GM12892 (cell line): ENCODE measurements around the gene FSTL3.
"Not testable (repeated sequence)": the region's sequence is repeated elsewhere in the genome, so short reads cannot be mapped to it uniquely, and the experiment has no call there.

ENCODE experiments used
- DNase-seq: peaks from one replicate; pipeline ENCODE4 v3.0.0; 2011; ENCODE audit not compliant: insufficient read length
- FAIRE-seq: peaks from 2 replicates; lab custom pipeline; 2011; peaks lifted over from hg19 to GRCh38; lab: Jason Lieb, UNC
- POLR2A ChIP-seq: IDR thresholded peaks from 2 replicates; pipeline ENCODE4 v1.6.1; 2011; ENCODE audit warnings: low read depth, low read length, control low read depth
- POLR2AphosphoS5 ChIP-seq: IDR thresholded peaks from 2 replicates; pipeline ENCODE4 v1.6.1; 2011; ENCODE audit warnings: low read depth, low read length, control low read depth
- TAF1 ChIP-seq: IDR thresholded peaks from 2 replicates; pipeline ENCODE4 v1.6.1; 2011; ENCODE audit warnings: low read depth, mild to moderate bottlenecking, control low read depth, low read length, borderline replicate concordance

The FSTL3 gene

GRCh38 chr19:664913-665443 is 11.2 kb upstream of the FSTL3 start:
- DNase-seq (peak; percentile 86), FAIRE-seq (peak; percentile 73)
- TF ChIP-seq POLR2AphosphoS5 (no peak), POLR2A (no peak), TAF1 (no peak)

DNA sequence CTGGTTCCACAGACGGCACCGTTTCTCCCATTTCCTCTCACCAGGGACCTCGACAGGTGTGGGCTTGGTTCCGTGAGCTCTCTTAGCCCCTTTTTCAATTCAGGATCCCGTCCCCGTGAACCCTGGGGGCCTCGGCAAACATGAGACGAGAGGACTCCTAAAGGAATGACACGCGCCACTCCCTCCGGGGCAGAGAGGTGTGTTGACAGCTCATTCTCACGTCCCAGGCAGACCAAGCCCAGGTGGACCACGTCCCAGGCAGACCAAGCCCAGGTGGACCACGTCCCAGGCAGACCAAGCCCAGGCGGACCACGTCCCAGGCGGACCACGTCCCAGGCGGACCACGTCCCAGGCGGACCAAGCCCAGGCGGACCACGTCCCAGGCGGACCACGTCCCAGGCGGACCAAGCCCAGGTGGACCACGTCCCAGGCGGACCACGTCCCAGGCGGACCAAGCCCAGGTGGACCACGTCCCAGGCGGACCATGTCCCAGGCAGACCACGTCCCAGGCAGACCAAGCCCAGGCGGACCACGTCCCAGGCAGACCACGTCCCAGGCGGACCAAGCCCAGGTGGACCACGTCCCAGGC is 9.1 kb upstream of the FSTL3 start:
- FAIRE-seq, DNase-seq: not testable (repeated sequence)

- DNase-seq, FAIRE-seq: not testable (repeated sequence)
Measured at GRCh38 chr19:668675-669434, 7.3 kb upstream of the FSTL3 start.

- TF ChIP-seq TAF1 (no peak), POLR2A (no peak), POLR2AphosphoS5 (no peak)
- FAIRE-seq = no peak
- DNase-seq = no peak
Measured at GRCh38 chr19:670609-671075, 5.5 kb upstream of the FSTL3 start.

DNA sequence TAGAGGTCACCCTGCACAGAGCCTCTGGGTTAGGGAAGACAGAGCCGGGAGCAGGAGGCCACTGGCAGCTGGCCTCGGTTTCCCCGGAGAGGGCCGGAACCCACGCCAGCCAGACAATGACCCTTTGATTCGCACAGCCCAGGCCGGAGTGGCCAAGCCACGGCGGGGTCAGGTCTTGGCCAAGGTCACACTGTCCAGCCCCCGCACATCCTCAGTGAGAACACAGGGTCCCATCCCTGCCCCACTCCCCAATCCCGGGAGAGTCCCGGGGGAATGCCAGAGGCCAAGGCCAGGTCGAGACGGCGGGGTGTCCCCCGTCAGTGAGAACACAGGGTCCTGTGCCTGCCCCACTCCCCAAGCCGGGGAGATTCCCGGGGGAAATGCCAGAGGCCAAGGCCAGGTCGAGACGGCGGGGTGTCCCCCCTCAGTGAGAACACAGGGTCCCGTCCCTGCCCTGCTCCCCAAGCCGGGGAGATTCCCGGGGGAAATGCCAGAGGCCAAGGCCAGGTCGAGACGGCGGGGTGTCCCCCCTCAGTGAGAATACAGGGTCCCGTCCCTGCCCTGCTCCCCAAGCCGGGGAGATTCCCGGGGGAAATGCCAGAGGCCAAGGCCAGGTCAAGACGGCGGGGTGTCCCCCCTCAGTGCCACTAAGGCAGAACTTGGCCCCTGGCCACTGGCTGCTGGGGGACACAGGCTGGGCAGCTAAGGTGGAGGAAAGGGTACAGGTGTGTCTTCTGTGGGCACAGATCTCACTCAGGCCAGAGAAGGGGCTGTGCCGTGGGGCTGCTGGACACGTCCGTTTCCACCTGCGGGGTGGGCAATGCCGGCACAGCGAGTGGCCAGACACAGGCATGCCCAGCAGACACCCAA is 1.7 kb upstream of the FSTL3 start:
- TF ChIP-seq POLR2A = no peak
- no peak for TF ChIP-seq TAF1
- no peak for TF ChIP-seq POLR2AphosphoS5
- FAIRE-seq = no peak
- DNase-seq = no peak

DNA sequence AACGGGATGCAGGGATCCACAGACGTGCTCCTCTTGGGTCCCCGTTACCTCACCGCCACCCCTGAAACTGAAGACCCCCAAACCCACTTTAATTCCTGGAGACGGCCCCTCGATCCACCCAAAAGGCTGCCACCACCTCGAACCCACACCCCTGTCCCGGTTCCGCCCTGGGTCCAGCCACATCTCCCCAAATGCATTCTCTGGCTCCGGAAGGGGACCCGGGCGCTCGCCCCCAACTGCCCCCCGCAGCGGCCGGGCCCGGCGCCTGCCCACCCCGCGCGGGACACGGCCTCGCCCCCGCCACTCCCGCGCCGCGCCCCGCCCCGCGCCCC is 219 bp upstream of the FSTL3 start:
- FAIRE-seq = no peak
- TF ChIP-seq POLR2A = no peak
- TF ChIP-seq TAF1 = no peak
- no peak for TF ChIP-seq POLR2AphosphoS5
- no peak for DNase-seq

GRCh38 chr19:677201-677600 is 1.0 kb downstream of the FSTL3 start:
- no peak for TF ChIP-seq POLR2A
- TF ChIP-seq POLR2AphosphoS5 = no peak
- no peak for TF ChIP-seq TAF1
- no peak for DNase-seq
- FAIRE-seq = no peak

- no peak for DNase-seq
- FAIRE-seq = no peak
- TF ChIP-seq TAF1 (no peak), POLR2A (no peak), POLR2AphosphoS5 (no peak; the same call in 1 of the 2 replicates)
Measured at GRCh38 chr19:677601-678436, 1.6 kb downstream of the FSTL3 start.

- FAIRE-seq (no peak), DNase-seq (no peak)
- TF ChIP-seq POLR2AphosphoS5 (no peak), TAF1 (no peak), POLR2A (no peak)
Measured at GRCh38 chr19:678791-679388, 2.7 kb downstream of the FSTL3 start.

GRCh38 chr19:679418-680286 is 3.5 kb downstream of the FSTL3 start:
- TF ChIP-seq POLR2AphosphoS5 = no peak
- DNase-seq (peak; percentile 62), FAIRE-seq (no peak)
